G401 (cell line): ENCODE results near the gene MAPT. TPM values are rescaled to one million over a fixed set of nuclear protein-coding genes. Genes with fewer than 3 reads are reported as not detected.

Experiments used
- DNase-seq: peaks from one replicate; pipeline ENCODE4 v3.0.0-alpha.2; 2015; ENCODE audit warnings: low spot score
- in situ Hi-C: cut with HindIII; loops from 2 replicates; pipeline ENCODE4 v1.10.0; 2016; ENCODE audit warnings: low sequenced_read_pairs, mixed read lengths
- total RNA-seq: library from RNA; depleted of rRNA; stranded (reverse); fragments of >200 nt; shearing (Covaris generic); gene quantifications from 2 replicates; pipeline ENCODE4 v1.2.3, GENCODE V29; 2014

The MAPT gene
- total RNA-seq, 1 experiment from 2014 or later = 0.44 TPM

GRCh38 chr17:46028981-46029565, 134.7 kb downstream of the MAPT start:
- DNase-seq = no peak
- in situ Hi-C loops = no loop called here

GRCh38 chr17:46029627-46030026, 135.3 kb downstream of the MAPT start:
- in situ Hi-C loops = no loop called here
- no peak for DNase-seq

- in situ Hi-C loops = no loop called here
- no peak for DNase-seq
These were observed 136.4 kb downstream of the MAPT start for GRCh38 chr17:46030752-46031151.

- no peak for DNase-seq
- in situ Hi-C loops = no loop called here
These were observed 137.1 kb downstream of the MAPT start for GRCh38 chr17:46031440-46031839.

GRCh38 chr17:46031920-46032319, 137.6 kb downstream of the MAPT start:
- in situ Hi-C loops = no loop called here
- DNase-seq = no peak

- DNase-seq = no peak
- in situ Hi-C loops = no loop called here
These were observed 138.6 kb downstream of the MAPT start for GRCh38 chr17:46032909-46033308.

- in situ Hi-C loops = no loop called here
- DNase-seq = no peak
These were observed 139.0 kb downstream of the MAPT start for GRCh38 chr17:46033392-46033791.

- in situ Hi-C loops = no loop called here
- DNase-seq = no peak
These were observed 140.9 kb downstream of the MAPT start for GRCh38 chr17:46035112-46035818.

- in situ Hi-C loops = no loop called here
- DNase-seq = peak; percentile 82
These were observed 142.1 kb downstream of the MAPT start for GRCh38 chr17:46036491-46036890.

GRCh38 chr17:46037722-46038255, 143.4 kb downstream of the MAPT start:
- no peak for DNase-seq
- in situ Hi-C loops = no loop called here

GRCh38 chr17:46038414-46038813, 144.1 kb downstream of the MAPT start:
- peak; percentile 61 for DNase-seq
- in situ Hi-C loops = no loop called here

- in situ Hi-C loops = no loop called here
- no peak for DNase-seq
These were observed 144.6 kb downstream of the MAPT start for GRCh38 chr17:46038937-46039336.

GRCh38 chr17:46039592-46040186, 145.3 kb downstream of the MAPT start:
- peak; percentile 63 for DNase-seq
- in situ Hi-C loops = no loop called here

- DNase-seq = no peak
- in situ Hi-C loops = no loop called here
These were observed 147.9 kb downstream of the MAPT start for GRCh38 chr17:46042246-46042645.

GRCh38 chr17:46042925-46043324, 148.6 kb downstream of the MAPT start:
- in situ Hi-C loops = no loop called here
- no peak for DNase-seq

- in situ Hi-C loops = no loop called here
- no peak for DNase-seq
These were observed 149.3 kb downstream of the MAPT start for GRCh38 chr17:46043606-46044005.

GRCh38 chr17:46044286-46044928, 150.1 kb downstream of the MAPT start:
- in situ Hi-C loops = no loop called here
- peak; percentile 89 for DNase-seq

- no peak for DNase-seq
- in situ Hi-C loops = no loop called here
These were observed 150.6 kb downstream of the MAPT start for GRCh38 chr17:46044989-46045388.

GRCh38 chr17:46045639-46046038, 151.3 kb downstream of the MAPT start:
- in situ Hi-C loops = no loop called here
- DNase-seq = no peak

GRCh38 chr17:46046957-46047356, 152.6 kb downstream of the MAPT start:
- DNase-seq = no peak
- in situ Hi-C loops = no loop called here
